HG02981 (cell line): ENCODE measurements around the gene SHROOM2.
A peak's percentile ranks its signal among the peaks of the same experiment; 100 is the strongest.

Experiments
- ATAC-seq: cut with Tn5 transposase; IDR thresholded peaks from one replicate; pipeline ENCODE4 v1.9.1; 2021; ENCODE audit warnings: mild to moderate bottlenecking, moderate library complexity; ENCODE audit not compliant: unreplicated experiment

Gene SHROOM2

GRCh38 chrX:9860826-9861225 lies 74.6 kb downstream of the SHROOM2 start:
- no peak for ATAC-seq

GRCh38 chrX:9861711-9862110 lies 75.5 kb downstream of the SHROOM2 start:
- no peak for ATAC-seq

- no peak for ATAC-seq
These were observed 76.3 kb downstream of the SHROOM2 start for GRCh38 chrX:9862525-9862924.

GRCh38 chrX:9862953-9863352 lies 76.7 kb downstream of the SHROOM2 start:
- no peak for ATAC-seq

GRCh38 chrX:9864011-9864410 lies 77.8 kb downstream of the SHROOM2 start:
- no peak for ATAC-seq

- ATAC-seq, result no peak
These were observed 79.7 kb downstream of the SHROOM2 start for GRCh38 chrX:9865804-9866472.

- no peak for ATAC-seq
These were observed 80.4 kb downstream of the SHROOM2 start for GRCh38 chrX:9866633-9867032.

- ATAC-seq, result no peak
These were observed 81.0 kb downstream of the SHROOM2 start for GRCh38 chrX:9867226-9867625.

GRCh38 chrX:9867753-9868152 lies 81.5 kb downstream of the SHROOM2 start:
- no peak for ATAC-seq

- ATAC-seq, result no peak
These were observed 85.6 kb downstream of the SHROOM2 start for GRCh38 chrX:9871701-9872268.

- no peak for ATAC-seq
These were observed 87.1 kb downstream of the SHROOM2 start for GRCh38 chrX:9873360-9873759.

- ATAC-seq, result peak; percentile 72
These were observed 87.7 kb downstream of the SHROOM2 start for GRCh38 chrX:9873952-9874351.

GRCh38 chrX:9874483-9874882 lies 88.3 kb downstream of the SHROOM2 start:
- no peak for ATAC-seq

GRCh38 chrX:9875801-9876200 lies 89.6 kb downstream of the SHROOM2 start:
- ATAC-seq, result no peak

- ATAC-seq, result no peak
These were observed 90.0 kb downstream of the SHROOM2 start for GRCh38 chrX:9876201-9876600.

GRCh38 chrX:9878146-9878820 lies 92.1 kb downstream of the SHROOM2 start:
- ATAC-seq, result no peak

- ATAC-seq, result no peak
These were observed 94.0 kb downstream of the SHROOM2 start for GRCh38 chrX:9880237-9880636.

- no peak for ATAC-seq
These were observed 94.6 kb downstream of the SHROOM2 start for GRCh38 chrX:9880870-9881269.

GRCh38 chrX:9882669-9883446 lies 96.6 kb downstream of the SHROOM2 start:
- ATAC-seq, result no peak

GRCh38 chrX:9884031-9884779 lies 98.0 kb downstream of the SHROOM2 start:
- no peak for ATAC-seq

GRCh38 chrX:9885150-9885549 lies 98.9 kb downstream of the SHROOM2 start:
- peak; percentile 60 for ATAC-seq
